HEK293 (cell line): ENCODE data around the gene TMEM91.

Experiments used
- CTCF ChIA-PET: fragments of 350-600 bp; formaldehyde crosslinking; extraction: SDS; loops from one replicate; lab custom pipeline; 2021; ENCODE audit warnings: antibody characterized with exemption; lab: Yijun Ruan, JAX
- POLR2A ChIA-PET: fragments of 300-600 bp; formaldehyde crosslinking; extraction: SDS; loops from one replicate; lab custom pipeline; 2020; ENCODE audit warnings: antibody characterized with exemption, inconsistent platforms; lab: Yijun Ruan, JAX
- H3K27ac ChIP-seq: fragments of 200-500 bp; sonication (Bioruptor generic); 2 replicates; pipeline ENCODE4 v1.5.1; 2014; ENCODE audit warnings: low read depth, low read length, control low read depth, inconsistent platforms; ENCODE audit errors: extremely low read depth
- H3K36me3 ChIP-seq, 2 experiments: fragments of 200-500 bp in 1 of 2; sonication (Bioruptor generic) in 1 of 2; 1 replicate in 1 of 2; 2 replicates in 1 of 2; pipeline ENCODE4 v1.5.1; 2014 to 2017; ENCODE audit warnings: inconsistent platforms in 2 of 2, low read length in 2 of 2; ENCODE audit not compliant: control insufficient read depth in 2 of 2, insufficient read depth in 1 of 2
- H3K4me1 ChIP-seq: fragments of 200-500 bp; sonication (Bioruptor generic); 2 replicates; pipeline ENCODE4 v1.5.1; 2014; ENCODE audit warnings: mild to moderate bottlenecking, low read length, inconsistent platforms; ENCODE audit not compliant: control insufficient read depth, insufficient read depth
- H3K4me3 ChIP-seq: 2 replicates; pipeline ENCODE4 v1.5.1; 2011; ENCODE audit warnings: low read depth, mild to moderate bottlenecking, control low read depth, low read length, moderate library complexity
- H3K9me3 ChIP-seq: fragments of 200-500 bp; sonication (Bioruptor generic); 2 replicates; pipeline ENCODE4 v1.5.1; 2014; ENCODE audit warnings: low read depth, low read length, inconsistent platforms; ENCODE audit not compliant: control insufficient read depth, insufficient read depth
- HIC1 ChIP-seq: fragments of 450-650 bp; formaldehyde crosslinking; IDR thresholded peaks from 2 replicates; pipeline ENCODE4 v1.5.1; 2016; ENCODE audit warnings: missing biosample characterization, missing genetic modification characterization
- REST ChIP-seq: fragments of 450-650 bp; formaldehyde crosslinking; IDR thresholded peaks from 2 replicates; pipeline ENCODE4 v1.5.1; 2016; ENCODE audit warnings: missing biosample characterization, missing genetic modification characterization
- ZBTB44 ChIP-seq: fragments of 450-650 bp; IDR thresholded peaks from 2 replicates; pipeline ENCODE4 v1.5.1; 2018; ENCODE audit warnings: missing biosample characterization, mild to moderate bottlenecking, missing genetic modification characterization
- ZNF133 ChIP-seq: fragments of 450-650 bp; formaldehyde crosslinking; IDR thresholded peaks from 2 replicates; pipeline ENCODE4 v1.5.1; 2016; ENCODE audit warnings: missing biosample characterization, missing genetic modification characterization
- ZNF214 ChIP-seq: fragments of 450-650 bp; formaldehyde crosslinking; IDR thresholded peaks from 2 replicates; pipeline ENCODE4 v1.5.1; 2017; ENCODE audit warnings: missing biosample characterization, mild to moderate bottlenecking, missing genetic modification characterization, borderline replicate concordance
- ZNF292 ChIP-seq: fragments of 450-650 bp; formaldehyde crosslinking; IDR thresholded peaks from 2 replicates; pipeline ENCODE4 v1.5.1; 2016; ENCODE audit warnings: low read depth, missing biosample characterization, missing genetic modification characterization, borderline replicate concordance
- ZNF341 ChIP-seq: fragments of 450-650 bp; formaldehyde crosslinking; IDR thresholded peaks from 2 replicates; pipeline ENCODE4; 2016; ENCODE audit warnings: low read depth, missing biosample characterization, missing genetic modification characterization
- ZNF704 ChIP-seq: fragments of 450-650 bp; formaldehyde crosslinking; IDR thresholded peaks from 2 replicates; pipeline ENCODE4 v1.5.1; 2016; ENCODE audit warnings: missing biosample characterization, missing genetic modification characterization

The TMEM91 gene

GRCh38 chr19:41425174-41426115 lies 49.1 kb downstream of the TMEM91 start:
- ChIA-PET POLR2A (interaction anchor here (1.1 to 1.9 kb wide), 3 partner anchors 14 to 62 kb away, joined by 3 to 13 read pairs (median 10); partner anchors contain the start of genes B9D2 and DMAC2), CTCF (interaction anchor here (1.1 to 4.2 kb wide), 2 partner anchors 14 to 23 kb away, joined by 6 to 21 read pairs; partner anchors contain the start of gene DMAC2)
- no peaks in the 10 kb centered on the region for H3K9me3 ChIP-seq
- H3K4me1 ChIP-seq: peaks cover 13% of the 10 kb centered on the region
- TF ChIP-seq ZNF341 (tag by site-specific recombination) (no peak), HIC1 (tag by site-specific recombination) (0 out of 2 replicates have a peak, but pooled peaks have one; percentile 12)
- H3K36me3 ChIP-seq: peaks cover 10 to 40% of the 10 kb centered on the region in 2 experiments; a peak in 2 of 3 replicates
- H3K4me3 ChIP-seq: no peak overlapping the region
- H3K27ac ChIP-seq: no peak overlapping the region

GRCh38 chr19:41426116-41426841 lies 49.9 kb downstream of the TMEM91 start:
- Histone ChIP-seq H3K4me3 (no peak overlapping the region), H3K9me3 (no peaks in the 10 kb centered on the region), H3K4me1 (peaks cover 13% of the 10 kb centered on the region), H3K36me3 (peaks cover 8 to 42% of the 10 kb centered on the region in 2 experiments; a peak in 2 of 3 replicates), H3K27ac (peak overlapping the region; percentile 64; the same call in 1 of the 2 replicates)
- ChIA-PET POLR2A (interaction anchor here (0.9 to 1.9 kb wide), 6 partner anchors 8 to 63 kb away, joined by 3 to 13 read pairs (median 7); partner anchors contain the start of genes B9D2 and DMAC2), CTCF (interaction anchor here (4.2 kb wide), 1 partner anchor 22 kb away, joined by 21 read pairs; no protein-coding TSS in a partner anchor)
- TF ChIP-seq ZNF341 (tag by site-specific recombination) (no peak), ZBTB44 (tag by site-specific recombination) (no peak), ZNF133 (tag by site-specific recombination) (no peak), ZNF704 (no peak), ZNF214 (tag by site-specific recombination) (no peak), REST (tag by site-specific recombination) (no peak), ZNF292 (tag by site-specific recombination) (no peak)
